ENCODE results near the gene SIRPD.
"Not testable (repeated sequence)": the region's sequence is repeated elsewhere in the genome, so short reads cannot be mapped to it uniquely, and the experiment has no call there.

The SIRPD gene

DNA sequence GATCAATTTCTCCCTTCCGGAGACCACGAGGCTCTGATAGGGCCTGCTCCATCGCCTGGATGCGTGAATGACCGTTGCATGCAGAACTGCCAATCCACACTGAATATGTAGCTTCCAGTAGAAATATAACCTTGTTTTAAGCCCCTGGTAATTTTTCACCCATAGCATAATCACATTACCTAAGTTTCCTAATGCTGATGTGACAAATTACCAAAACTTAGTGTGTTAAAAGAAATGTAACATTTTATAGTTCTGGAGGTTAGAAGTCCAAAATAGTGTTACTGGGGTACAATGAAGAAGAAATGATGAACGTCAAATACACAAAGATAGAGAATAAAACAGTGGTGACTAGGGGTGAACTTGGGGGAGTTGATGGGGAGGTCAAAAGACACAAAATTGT is 22.0 kb upstream of the SIRPD start:
- Histone ChIP-seq H3K27ac (no peak overlapping the region), H3K4me1 (no peaks in the 10 kb centered on the region), H3K27me3 (no peaks in the 10 kb centered on the region), H3K4me3 (no peak overlapping the region), H3K9me3 (no peaks in the 10 kb centered on the region), H3K36me3 (no peaks in the 10 kb centered on the region)
- DNase-seq: no peak
- intact Hi-C loops (cut with DNase I; ENCODE audit: low total_unique reads): loop anchor here (2.0 kb wide), 1 partner anchor 35 kb away; no protein-coding TSS in a partner anchor
- TF ChIP-seq, protein P1, sequence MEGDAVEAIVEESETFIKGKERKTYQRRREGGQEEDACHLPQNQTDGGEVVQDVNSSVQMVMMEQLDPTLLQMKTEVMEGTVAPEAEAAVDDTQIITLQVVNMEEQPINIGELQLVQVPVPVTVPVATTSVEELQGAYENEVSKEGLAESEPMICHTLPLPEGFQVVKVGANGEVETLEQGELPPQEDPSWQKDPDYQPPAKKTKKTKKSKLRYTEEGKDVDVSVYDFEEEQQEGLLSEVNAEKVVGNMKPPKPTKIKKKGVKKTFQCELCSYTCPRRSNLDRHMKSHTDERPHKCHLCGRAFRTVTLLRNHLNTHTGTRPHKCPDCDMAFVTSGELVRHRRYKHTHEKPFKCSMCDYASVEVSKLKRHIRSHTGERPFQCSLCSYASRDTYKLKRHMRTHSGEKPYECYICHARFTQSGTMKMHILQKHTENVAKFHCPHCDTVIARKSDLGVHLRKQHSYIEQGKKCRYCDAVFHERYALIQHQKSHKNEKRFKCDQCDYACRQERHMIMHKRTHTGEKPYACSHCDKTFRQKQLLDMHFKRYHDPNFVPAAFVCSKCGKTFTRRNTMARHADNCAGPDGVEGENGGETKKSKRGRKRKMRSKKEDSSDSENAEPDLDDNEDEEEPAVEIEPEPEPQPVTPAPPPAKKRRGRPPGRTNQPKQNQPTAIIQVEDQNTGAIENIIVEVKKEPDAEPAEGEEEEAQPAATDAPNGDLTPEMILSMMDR (IDR thresholded peaks at IDR 0.05): no peak

GRCh38 chr20:1577906-1578305 is 20.4 kb upstream of the SIRPD start:
- H3K9me3 ChIP-seq: no peaks in the 10 kb centered on the region
- TF ChIP-seq, protein P1 (IDR thresholded peaks at IDR 0.05): no peak
- no peak for DNase-seq
- intact Hi-C loops (cut with DNase I; ENCODE audit: low total_unique reads): loop anchor here (2.0 kb wide), 1 partner anchor 37 kb away; no protein-coding TSS in a partner anchor
- H3K27me3 ChIP-seq: no peaks in the 10 kb centered on the region
- H3K4me3 ChIP-seq: no peak overlapping the region
- H3K27ac ChIP-seq: no peak overlapping the region
- no peaks in the 10 kb centered on the region for H3K4me1 ChIP-seq
- H3K36me3 ChIP-seq: no peaks in the 10 kb centered on the region

- DNase-seq; H3K4me1 ChIP-seq; H3K36me3 ChIP-seq; H3K4me3 ChIP-seq; intact Hi-C loops (cut with DNase I; ENCODE audit: low total_unique reads); H3K27me3 ChIP-seq; H3K9me3 ChIP-seq; H3K27ac ChIP-seq: not testable (repeated sequence)
Measured at GRCh38 chr20:1577313-1577712, 19.8 kb upstream of the SIRPD start.

DNA sequence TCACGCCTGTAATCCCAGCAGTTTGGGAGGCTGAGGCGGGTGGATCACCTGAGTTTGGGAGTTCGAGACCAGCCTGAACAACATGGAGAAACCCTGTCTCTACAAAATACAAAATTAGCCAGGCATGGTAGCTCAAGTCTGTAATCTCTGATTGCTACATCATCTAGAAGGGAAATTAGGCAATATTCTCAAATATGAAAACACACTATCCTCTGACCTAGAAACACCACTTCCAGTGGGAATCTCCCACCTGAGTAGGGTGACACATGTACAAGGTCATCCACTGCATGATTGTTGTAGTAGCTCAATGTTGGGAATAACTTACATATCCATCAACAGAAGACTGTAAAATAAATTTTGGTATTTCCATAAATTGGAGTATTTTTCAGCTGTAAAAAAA is 19.1 kb upstream of the SIRPD start:
- H3K27ac ChIP-seq: no peak overlapping the region
- H3K9me3 ChIP-seq: no peaks in the 10 kb centered on the region
- DNase-seq: no peak
- H3K27me3 ChIP-seq: no peaks in the 10 kb centered on the region
- TF ChIP-seq, protein P1 (IDR thresholded peaks at IDR 0.05): no peak
- H3K36me3 ChIP-seq: no peaks in the 10 kb centered on the region
- intact Hi-C loops (cut with DNase I; ENCODE audit: low total_unique reads): no loop called here
- H3K4me1 ChIP-seq: no peaks in the 10 kb centered on the region
- no peak overlapping the region for H3K4me3 ChIP-seq

DNA sequence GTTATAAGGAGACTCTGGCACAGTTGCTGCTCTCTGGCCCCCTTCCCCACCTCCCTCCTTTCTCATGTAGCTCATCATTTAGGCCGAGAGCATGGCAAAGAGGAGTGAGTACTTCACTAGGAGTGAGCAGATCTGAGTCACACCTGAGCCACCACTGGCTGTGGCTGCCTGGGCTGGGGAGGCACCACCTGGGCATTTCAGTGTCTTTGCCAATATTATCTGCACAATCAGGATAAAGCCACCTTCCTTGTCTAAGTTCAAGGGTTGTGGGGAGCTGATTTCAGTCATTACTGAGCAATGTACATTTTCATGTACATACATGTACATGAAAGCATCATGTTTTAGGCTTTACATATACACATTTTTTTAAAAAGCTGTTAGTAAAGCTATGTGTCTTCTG is 18.5 kb upstream of the SIRPD start:
- H3K4me3 ChIP-seq; H3K27ac ChIP-seq; H3K9me3 ChIP-seq; intact Hi-C loops (cut with DNase I; ENCODE audit: low total_unique reads); H3K4me1 ChIP-seq; H3K36me3 ChIP-seq; H3K27me3 ChIP-seq; DNase-seq: not testable (repeated sequence)

DNA sequence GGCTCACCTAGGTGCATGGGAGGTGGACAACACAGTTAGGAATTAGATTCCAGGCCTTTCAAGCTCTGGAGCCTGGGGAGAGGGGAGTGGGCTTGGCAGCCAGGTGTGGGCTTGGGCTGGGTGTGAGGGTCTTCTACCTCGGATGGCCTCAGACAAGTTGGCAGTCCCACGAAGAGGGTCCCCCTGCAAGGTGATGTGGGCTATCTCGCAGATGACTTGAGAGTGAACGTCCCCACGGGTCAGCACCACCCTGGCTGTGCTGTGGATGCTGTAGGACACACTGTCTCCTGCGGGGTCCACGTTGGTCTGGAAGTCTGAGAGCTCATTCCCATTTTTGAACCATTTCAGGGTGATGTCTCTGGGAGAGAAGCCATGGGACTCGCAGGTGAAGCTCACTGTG is 14.1 kb upstream of the SIRPD start:
- H3K27ac ChIP-seq; H3K36me3 ChIP-seq; intact Hi-C loops (cut with DNase I; ENCODE audit: low total_unique reads): not testable (repeated sequence)

DNA sequence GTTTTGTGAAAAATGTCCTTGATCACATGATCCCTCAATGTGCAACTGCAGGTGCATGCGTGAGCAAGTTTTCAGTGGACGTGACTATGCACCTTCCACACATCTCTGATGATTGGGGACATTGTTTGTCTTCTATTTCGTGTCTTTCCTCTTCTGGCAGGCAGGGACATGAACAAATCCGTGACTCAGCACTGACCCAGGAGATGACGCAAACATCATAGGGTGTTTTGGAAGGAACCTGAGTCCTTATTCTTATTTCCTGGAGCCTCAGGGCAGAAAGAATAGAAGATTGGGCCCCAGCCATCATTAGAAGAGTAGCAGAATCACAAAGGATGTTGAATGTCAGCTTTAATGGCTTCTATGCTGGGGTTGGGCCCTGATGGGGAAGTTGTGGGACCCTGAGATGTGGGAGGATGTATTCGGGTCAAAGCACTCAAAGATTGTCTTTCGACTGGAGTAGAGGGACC is 11.9 kb upstream of the SIRPD start:
- TF ChIP-seq, protein P1 (IDR thresholded peaks at IDR 0.05): no peak
- no peaks in the 10 kb centered on the region for H3K27me3 ChIP-seq
- no peak for DNase-seq
- no peaks in the 10 kb centered on the region for H3K9me3 ChIP-seq
- H3K4me1 ChIP-seq: no peaks in the 10 kb centered on the region
- intact Hi-C loops (cut with DNase I; ENCODE audit: low total_unique reads): no loop called here
- H3K27ac ChIP-seq: no peak overlapping the region
- no peak overlapping the region for H3K4me3 ChIP-seq
- no peaks in the 10 kb centered on the region for H3K36me3 ChIP-seq

More for the DNA sequence above, 14.1 kb upstream of the SIRPD start:
- H3K27me3 ChIP-seq, H3K4me3 ChIP-seq, H3K9me3 ChIP-seq, H3K4me1 ChIP-seq, DNase-seq: not testable (repeated sequence)

All from tibial artery (tissue), 4 donors.